GM23338 (cell line): Measurements from ENCODE around the gene GASK1B. TPM values are rescaled to one million over a fixed set of nuclear protein-coding genes. Genes with fewer than 3 reads are reported as not detected.

ENCODE experiments used
- ATAC-seq: fragments of 200-7000 bp; cut with Tn5 transposase; 3 replicates; pipeline ENCODE4 v1.9.1; 2020
- DNase-seq: peaks from one replicate; pipeline ENCODE4 v3.0.0-alpha.2; 2015; ENCODE audit warnings: low spot score
- H2AFZ ChIP-seq: fragments of 200-600 bp; sonication (generic); 2 replicates; pipeline ENCODE4 v1.8.0; 2016; ENCODE audit warnings: antibody characterized with exemption, mild to moderate bottlenecking, moderate library complexity
- H3F3A ChIP-seq: fragments of 200-600 bp; sonication (generic); replicated peaks from 2 replicates; pipeline ENCODE4 v1.8.0; 2017; ENCODE audit warnings: antibody characterized with exemption, mixed run types, low read depth
- H3K27ac ChIP-seq: fragments of 200-600 bp; sonication (generic); 2 replicates; pipeline ENCODE4 v1.6.1; 2016; ENCODE audit warnings: low read depth
- H3K27me3 ChIP-seq: fragments of 200-600 bp; sonication (generic); 2 replicates; pipeline ENCODE4 v1.8.0; 2016; ENCODE audit warnings: mild to moderate bottlenecking, mixed run types, moderate library complexity; ENCODE audit not compliant: insufficient read depth
- H3K36me3 ChIP-seq: fragments of 200-600 bp; sonication (generic); 2 replicates; pipeline ENCODE4 v1.8.0; 2016; ENCODE audit warnings: mild to moderate bottlenecking; ENCODE audit not compliant: insufficient read depth
- H3K4me1 ChIP-seq: fragments of 200-600 bp; sonication (generic); 2 replicates; pipeline ENCODE4 v1.8.0; 2016; ENCODE audit warnings: mild to moderate bottlenecking, moderate library complexity; ENCODE audit not compliant: insufficient read depth
- H3K4me2 ChIP-seq: fragments of 200-600 bp; sonication (generic); 2 replicates; pipeline ENCODE4 v1.7.1; 2017; ENCODE audit warnings: mixed run types
- H3K4me3 ChIP-seq: fragments of 200-600 bp; sonication (generic); 2 replicates; pipeline ENCODE4 v1.6.1; 2016; ENCODE audit warnings: mixed run types
- H3K79me2 ChIP-seq: fragments of 200-600 bp; sonication (generic); replicated peaks from 2 replicates; pipeline ENCODE4 v1.8.0; 2017; ENCODE audit warnings: mild to moderate bottlenecking; ENCODE audit not compliant: insufficient read depth
- H3K9me2 ChIP-seq: fragments of 200-600 bp; sonication (generic); 2 replicates; pipeline ENCODE4 v1.8.0; 2017; ENCODE audit not compliant: insufficient read depth
- H4K20me1 ChIP-seq: fragments of 200-600 bp; sonication (generic); replicated peaks from 2 replicates; pipeline ENCODE4 v1.8.0; 2017; ENCODE audit warnings: mild to moderate bottlenecking; ENCODE audit not compliant: insufficient read depth
- H3K27ac Mint-ChIP-seq: 2 replicates; pipeline ENCODE4 v1.8.0; 2020; ENCODE audit warnings: inconsistent platforms, mild to moderate bottlenecking, moderate library complexity, mixed read lengths
- H3K27me3 Mint-ChIP-seq: 3 replicates; pipeline ENCODE4 v1.8.0; 2022; ENCODE audit warnings: low read depth, mild to moderate bottlenecking, moderate library complexity, mixed read lengths, inconsistent platforms; ENCODE audit not compliant: insufficient read depth, poor library complexity
- H3K36me3 Mint-ChIP-seq: 3 replicates; pipeline ENCODE4 v1.8.0; 2021; ENCODE audit warnings: low read depth, mild to moderate bottlenecking, inconsistent platforms, moderate library complexity, mixed read lengths
- H3K4me1 Mint-ChIP-seq: 3 replicates; pipeline ENCODE4 v1.8.0; 2020; ENCODE audit warnings: mild to moderate bottlenecking, inconsistent platforms, mixed read lengths
- H3K4me3 Mint-ChIP-seq: 3 replicates; pipeline ENCODE4 v1.8.0; 2021; ENCODE audit warnings: moderate library complexity, mild to moderate bottlenecking, inconsistent platforms, mixed read lengths
- H3K9me3 Mint-ChIP-seq: 3 replicates; pipeline ENCODE4 v1.8.0; 2020; ENCODE audit warnings: moderate library complexity, mild to moderate bottlenecking, inconsistent platforms, mixed read lengths
- CREB1 ChIP-seq: fragments of 250-450 bp; sonication (Bioruptor Pico); IDR thresholded peaks from 2 replicates; pipeline ENCODE4 v1.5.0; 2020; ENCODE audit warnings: low read depth, mild to moderate bottlenecking, moderate library complexity
- EZH2 ChIP-seq: fragments of 200-600 bp; sonication (generic); IDR thresholded peaks from one replicate; pipeline ENCODE4 v1.8.0; 2017; ENCODE audit warnings: antibody characterized with exemption, mild to moderate bottlenecking, low read depth; ENCODE audit not compliant: unreplicated experiment
- EZH2phosphoT487 ChIP-seq: fragments of 200-600 bp; sonication (generic); IDR thresholded peaks from one replicate; pipeline ENCODE4 v1.8.1; 2018; ENCODE audit warnings: antibody characterized with exemption; ENCODE audit not compliant: unreplicated experiment
- JUNB ChIP-seq: IDR thresholded peaks from one replicate; pipeline ENCODE4 v1.6.1; 2016; ENCODE audit warnings: antibody characterized with exemption; ENCODE audit not compliant: unreplicated experiment
- POLR2AphosphoS5 ChIP-seq: IDR thresholded peaks from 2 replicates; pipeline ENCODE4 v1.6.1; 2016; ENCODE audit warnings: antibody characterized with exemption, low read depth
- STAT1 ChIP-seq: IDR thresholded peaks from one replicate; pipeline ENCODE4 v1.6.1; 2016; ENCODE audit warnings: antibody characterized with exemption; ENCODE audit not compliant: unreplicated experiment
- ZNF114 ChIP-seq: fragments of 250-450 bp; sonication (Bioruptor Pico); IDR thresholded peaks from 2 replicates; pipeline ENCODE4 v1.5.0; 2020; ENCODE audit warnings: mild to moderate bottlenecking, moderate library complexity
- ZNF331 ChIP-seq: fragments of 250-450 bp; sonication (Bioruptor Pico); IDR thresholded peaks from 2 replicates; pipeline ENCODE4 v1.5.0; 2020; ENCODE audit warnings: low read depth, mild to moderate bottlenecking, moderate library complexity
- polyA plus RNA-seq: library from polyadenylated mRNA; unstranded; fragments of >200 nt; fragmentation: Nextera tagmentation; extraction: Ambion mirVana; gene quantifications from 2 replicates; pipeline ENCODE4 v1.2.1, GENCODE V29; 2016
- total RNA-seq: library from RNA; depleted of rRNA; stranded (reverse); fragments of >200 nt; shearing (Covaris generic); gene quantifications from 2 replicates; pipeline ENCODE4 v1.2.3, GENCODE V29; 2014
- TF ChIP-seq, protein P1 (sequence below), 2 experiments: fragments of 200-600 bp in 1 of 2; sonication (generic) in 1 of 2; conservative IDR thresholded peaks; 2 replicates each; pipeline versions ENCODE4 v1.5.1 to v1.6.1; 2016 to 2017; ENCODE audit warnings: antibody characterized with exemption in 2 of 2, low read depth in 2 of 2, mild to moderate bottlenecking in 2 of 2, moderate library complexity in 1 of 2
- TF ChIP-seq, protein P2 (sequence below): fragments of 250-450 bp; sonication (Bioruptor Pico); IDR thresholded peaks from 2 replicates; pipeline ENCODE4 v1.5.0; 2020; ENCODE audit warnings: mild to moderate bottlenecking, moderate library complexity
- TF ChIP-seq, protein P3 (sequence below): IDR thresholded peaks from 2 replicates; pipeline ENCODE4 v1.6.1; 2016; ENCODE audit warnings: antibody characterized with exemption

GASK1B gene
- total and polyA plus RNA-seq, 2 experiments from 2014 or later = not detected

DNA sequence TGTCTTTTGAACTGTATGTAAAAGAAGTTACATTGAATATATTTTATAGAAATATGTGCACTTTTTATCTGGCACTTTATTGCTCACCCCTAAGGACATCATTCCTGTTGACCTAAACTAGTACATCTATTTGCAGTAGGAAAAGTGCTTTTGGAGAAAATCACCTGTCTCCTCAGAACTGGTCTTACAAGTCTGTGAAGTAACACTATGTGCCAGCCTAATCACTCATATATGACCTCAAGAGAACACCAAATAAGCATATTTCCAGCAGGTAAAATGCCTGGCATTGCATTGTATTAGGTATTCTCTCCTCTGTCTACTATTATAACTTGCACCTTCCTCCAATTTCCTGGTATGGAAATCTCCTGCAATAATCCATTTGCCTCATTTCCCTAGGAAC is 4.0 kb upstream of the GASK1B start:
- no peaks in the 10 kb centered on the region for H3K9me2 ChIP-seq
- H3K27me3 ChIP-seq = no peaks in the 10 kb centered on the region
- H3K27me3 Mint-ChIP-seq = peaks cover 1% of the 10 kb centered on the region
- TF ChIP-seq ZNF114 (no peak), EZH2 (no peak), EZH2phosphoT487 (no peak)
- TF ChIP-seq, protein P1, sequence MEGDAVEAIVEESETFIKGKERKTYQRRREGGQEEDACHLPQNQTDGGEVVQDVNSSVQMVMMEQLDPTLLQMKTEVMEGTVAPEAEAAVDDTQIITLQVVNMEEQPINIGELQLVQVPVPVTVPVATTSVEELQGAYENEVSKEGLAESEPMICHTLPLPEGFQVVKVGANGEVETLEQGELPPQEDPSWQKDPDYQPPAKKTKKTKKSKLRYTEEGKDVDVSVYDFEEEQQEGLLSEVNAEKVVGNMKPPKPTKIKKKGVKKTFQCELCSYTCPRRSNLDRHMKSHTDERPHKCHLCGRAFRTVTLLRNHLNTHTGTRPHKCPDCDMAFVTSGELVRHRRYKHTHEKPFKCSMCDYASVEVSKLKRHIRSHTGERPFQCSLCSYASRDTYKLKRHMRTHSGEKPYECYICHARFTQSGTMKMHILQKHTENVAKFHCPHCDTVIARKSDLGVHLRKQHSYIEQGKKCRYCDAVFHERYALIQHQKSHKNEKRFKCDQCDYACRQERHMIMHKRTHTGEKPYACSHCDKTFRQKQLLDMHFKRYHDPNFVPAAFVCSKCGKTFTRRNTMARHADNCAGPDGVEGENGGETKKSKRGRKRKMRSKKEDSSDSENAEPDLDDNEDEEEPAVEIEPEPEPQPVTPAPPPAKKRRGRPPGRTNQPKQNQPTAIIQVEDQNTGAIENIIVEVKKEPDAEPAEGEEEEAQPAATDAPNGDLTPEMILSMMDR (conservative IDR thresholded peaks at IDR 0.05; ENCODE audit: low read depth in 2 of 2) = no peak
- DNase-seq (no peak), ATAC-seq (no peak)
- no peaks in the 10 kb centered on the region for H3F3A ChIP-seq
- H3K4me2 ChIP-seq = no peak overlapping the region
- no peaks in the 10 kb centered on the region for H3K9me3 Mint-ChIP-seq
- no peaks in the 10 kb centered on the region for H3K4me1 ChIP-seq
- H3K36me3 Mint-ChIP-seq = no peaks in the 10 kb centered on the region
- H3K4me3 Mint-ChIP-seq = no peak overlapping the region
- H4K20me1 ChIP-seq = no peaks in the 10 kb centered on the region
- peaks cover 10% of the 10 kb centered on the region for H3K4me1 Mint-ChIP-seq
- H3K27ac Mint-ChIP-seq = no peak overlapping the region
- H3K27ac ChIP-seq = no peak overlapping the region
- no peaks in the 10 kb centered on the region for H3K36me3 ChIP-seq
- H3K4me3 ChIP-seq = no peak overlapping the region
- H2AFZ ChIP-seq = no peak overlapping the region
- no peaks in the 10 kb centered on the region for H3K79me2 ChIP-seq

DNA sequence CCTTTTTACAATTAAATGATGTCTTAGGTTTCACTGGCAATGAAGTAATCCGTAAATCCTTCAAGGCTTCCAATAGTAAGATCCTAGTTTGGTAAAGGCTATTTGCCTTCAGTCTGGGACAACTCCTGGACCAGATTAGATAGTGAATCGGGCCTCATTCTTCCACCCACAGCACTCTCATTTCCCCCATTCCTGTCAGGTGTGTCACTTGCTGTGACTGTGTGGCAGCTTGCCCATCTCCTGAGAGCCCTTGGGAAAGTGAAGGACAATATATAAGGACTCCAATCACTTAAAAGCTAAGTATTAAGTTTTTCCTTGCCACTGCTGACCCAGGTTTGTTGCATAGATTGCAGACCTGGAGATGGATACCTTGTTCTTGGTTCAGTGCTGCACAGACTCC is 3.3 kb upstream of the GASK1B start:
- H3K4me1 ChIP-seq = no peaks in the 10 kb centered on the region
- no peak overlapping the region for H3K4me2 ChIP-seq
- ATAC-seq = no peak
- Mint-ChIP-seq H3K4me1 (peaks cover 10% of the 10 kb centered on the region), H3K27ac (no peak overlapping the region), H3K4me3 (no peak overlapping the region), H3K36me3 (no peaks in the 10 kb centered on the region), H3K27me3 (peaks cover 1% of the 10 kb centered on the region), H3K9me3 (no peaks in the 10 kb centered on the region)
- no peak overlapping the region for H2AFZ ChIP-seq
- no peaks in the 10 kb centered on the region for H3K9me2 ChIP-seq
- H3K4me3 ChIP-seq = no peak overlapping the region
- DNase-seq = no peak
- no peaks in the 10 kb centered on the region for H3K36me3 ChIP-seq
- H4K20me1 ChIP-seq = no peaks in the 10 kb centered on the region
- no peak overlapping the region for H3K27ac ChIP-seq
- H3F3A ChIP-seq = no peaks in the 10 kb centered on the region
- H3K27me3 ChIP-seq = no peaks in the 10 kb centered on the region
- no peaks in the 10 kb centered on the region for H3K79me2 ChIP-seq
- TF ChIP-seq JUNB (no peak), STAT1 (no peak), ZNF331 (CRISPR knock-in tag) (no peak), POLR2AphosphoS5 (no peak), EZH2 (no peak), CREB1 (CRISPR knock-in tag) (no peak), EZH2phosphoT487 (no peak)
- TF ChIP-seq, protein P2, sequence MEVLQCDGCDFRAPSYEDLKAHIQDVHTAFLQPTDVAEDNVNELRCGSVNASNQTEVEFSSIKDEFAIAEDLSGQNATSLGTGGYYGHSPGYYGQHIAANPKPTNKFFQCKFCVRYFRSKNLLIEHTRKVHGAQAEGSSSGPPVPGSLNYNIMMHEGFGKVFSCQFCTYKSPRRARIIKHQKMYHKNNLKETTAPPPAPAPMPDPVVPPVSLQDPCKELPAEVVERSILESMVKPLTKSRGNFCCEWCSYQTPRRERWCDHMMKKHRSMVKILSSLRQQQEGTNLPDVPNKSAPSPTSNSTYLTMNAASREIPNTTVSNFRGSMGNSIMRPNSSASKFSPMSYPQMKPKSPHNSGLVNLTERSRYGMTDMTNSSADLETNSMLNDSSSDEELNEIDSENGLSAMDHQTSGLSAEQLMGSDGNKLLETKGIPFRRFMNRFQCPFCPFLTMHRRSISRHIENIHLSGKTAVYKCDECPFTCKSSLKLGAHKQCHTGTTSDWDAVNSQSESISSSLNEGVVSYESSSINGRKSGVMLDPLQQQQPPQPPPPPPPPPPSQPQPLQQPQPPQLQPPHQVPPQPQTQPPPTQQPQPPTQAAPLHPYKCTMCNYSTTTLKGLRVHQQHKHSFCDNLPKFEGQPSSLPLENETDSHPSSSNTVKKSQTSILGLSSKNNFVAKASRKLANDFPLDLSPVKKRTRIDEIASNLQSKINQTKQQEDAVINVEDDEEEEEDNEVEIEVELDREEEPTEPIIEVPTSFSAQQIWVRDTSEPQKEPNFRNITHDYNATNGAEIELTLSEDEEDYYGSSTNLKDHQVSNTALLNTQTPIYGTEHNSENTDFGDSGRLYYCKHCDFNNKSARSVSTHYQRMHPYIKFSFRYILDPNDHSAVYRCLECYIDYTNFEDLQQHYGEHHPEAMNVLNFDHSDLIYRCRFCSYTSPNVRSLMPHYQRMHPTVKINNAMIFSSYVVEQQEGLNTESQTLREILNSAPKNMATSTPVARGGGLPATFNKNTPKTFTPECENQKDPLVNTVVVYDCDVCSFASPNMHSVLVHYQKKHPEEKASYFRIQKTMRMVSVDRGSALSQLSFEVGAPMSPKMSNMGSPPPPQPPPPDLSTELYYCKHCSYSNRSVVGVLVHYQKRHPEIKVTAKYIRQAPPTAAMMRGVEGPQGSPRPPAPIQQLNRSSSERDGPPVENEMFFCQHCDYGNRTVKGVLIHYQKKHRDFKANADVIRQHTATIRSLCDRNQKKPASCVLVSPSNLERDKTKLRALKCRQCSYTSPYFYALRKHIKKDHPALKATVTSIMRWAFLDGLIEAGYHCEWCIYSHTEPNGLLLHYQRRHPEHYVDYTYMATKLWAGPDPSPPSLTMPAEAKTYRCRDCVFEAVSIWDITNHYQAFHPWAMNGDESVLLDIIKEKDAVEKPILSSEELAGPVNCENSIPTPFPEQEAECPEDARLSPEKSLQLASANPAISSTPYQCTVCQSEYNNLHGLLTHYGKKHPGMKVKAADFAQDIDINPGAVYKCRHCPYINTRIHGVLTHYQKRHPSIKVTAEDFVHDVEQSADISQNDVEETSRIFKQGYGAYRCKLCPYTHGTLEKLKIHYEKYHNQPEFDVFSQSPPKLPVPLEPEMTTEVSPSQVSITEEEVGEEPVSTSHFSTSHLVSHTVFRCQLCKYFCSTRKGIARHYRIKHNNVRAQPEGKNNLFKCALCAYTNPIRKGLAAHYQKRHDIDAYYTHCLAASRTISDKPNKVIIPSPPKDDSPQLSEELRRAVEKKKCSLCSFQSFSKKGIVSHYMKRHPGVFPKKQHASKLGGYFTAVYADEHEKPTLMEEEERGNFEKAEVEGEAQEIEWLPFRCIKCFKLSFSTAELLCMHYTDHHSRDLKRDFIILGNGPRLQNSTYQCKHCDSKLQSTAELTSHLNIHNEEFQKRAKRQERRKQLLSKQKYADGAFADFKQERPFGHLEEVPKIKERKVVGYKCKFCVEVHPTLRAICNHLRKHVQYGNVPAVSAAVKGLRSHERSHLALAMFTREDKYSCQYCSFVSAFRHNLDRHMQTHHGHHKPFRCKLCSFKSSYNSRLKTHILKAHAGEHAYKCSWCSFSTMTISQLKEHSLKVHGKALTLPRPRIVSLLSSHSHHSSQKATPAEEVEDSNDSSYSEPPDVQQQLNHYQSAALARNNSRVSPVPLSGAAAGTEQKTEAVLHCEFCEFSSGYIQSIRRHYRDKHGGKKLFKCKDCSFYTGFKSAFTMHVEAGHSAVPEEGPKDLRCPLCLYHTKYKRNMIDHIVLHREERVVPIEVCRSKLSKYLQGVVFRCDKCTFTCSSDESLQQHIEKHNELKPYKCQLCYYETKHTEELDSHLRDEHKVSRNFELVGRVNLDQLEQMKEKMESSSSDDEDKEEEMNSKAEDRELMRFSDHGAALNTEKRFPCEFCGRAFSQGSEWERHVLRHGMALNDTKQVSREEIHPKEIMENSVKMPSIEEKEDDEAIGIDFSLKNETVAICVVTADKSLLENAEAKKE (CRISPR knock-in tag) = no peak
- TF ChIP-seq, protein P3, sequence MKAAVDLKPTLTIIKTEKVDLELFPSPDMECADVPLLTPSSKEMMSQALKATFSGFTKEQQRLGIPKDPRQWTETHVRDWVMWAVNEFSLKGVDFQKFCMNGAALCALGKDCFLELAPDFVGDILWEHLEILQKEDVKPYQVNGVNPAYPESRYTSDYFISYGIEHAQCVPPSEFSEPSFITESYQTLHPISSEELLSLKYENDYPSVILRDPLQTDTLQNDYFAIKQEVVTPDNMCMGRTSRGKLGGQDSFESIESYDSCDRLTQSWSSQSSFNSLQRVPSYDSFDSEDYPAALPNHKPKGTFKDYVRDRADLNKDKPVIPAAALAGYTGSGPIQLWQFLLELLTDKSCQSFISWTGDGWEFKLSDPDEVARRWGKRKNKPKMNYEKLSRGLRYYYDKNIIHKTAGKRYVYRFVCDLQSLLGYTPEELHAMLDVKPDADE = no peak
- TF ChIP-seq, protein P1 (conservative IDR thresholded peaks at IDR 0.05; ENCODE audit: low read depth in 2 of 2) = no peak
